HTR-8/SVneo (cell line): ENCODE data around the gene PTRH2.

Experiments
- DNase-seq: peaks from one replicate; pipeline ENCODE4 v3.0.0; 2011; ENCODE audit warnings: low spot score, mixed read lengths; ENCODE audit not compliant: insufficient read length
- FAIRE-seq: peaks from 2 replicates; lab custom pipeline; 2011; peaks lifted over from hg19 to GRCh38; lab: Jason Lieb, UNC

Gene PTRH2

DNA sequence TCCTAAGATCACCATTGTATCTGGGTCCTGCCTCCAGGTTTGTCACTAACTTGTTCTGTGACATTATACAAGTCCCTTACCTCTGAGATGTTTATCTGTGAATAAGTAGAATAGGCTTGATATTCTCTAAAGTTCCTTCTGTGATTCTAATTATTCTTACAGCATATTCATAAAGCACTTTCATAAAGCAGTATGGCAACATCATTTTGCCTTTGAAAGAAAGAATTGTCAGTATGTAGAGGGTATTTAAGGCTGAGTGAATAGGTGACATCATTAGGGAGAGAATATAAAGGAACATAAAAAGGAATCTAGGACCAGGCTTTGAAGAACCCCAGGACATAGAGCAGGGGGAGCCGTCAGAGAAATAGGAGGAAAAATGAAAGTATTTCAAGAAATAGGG lies 15.8 kb upstream of the PTRH2 start:
- DNase-seq = no peak
- FAIRE-seq = no peak

DNA sequence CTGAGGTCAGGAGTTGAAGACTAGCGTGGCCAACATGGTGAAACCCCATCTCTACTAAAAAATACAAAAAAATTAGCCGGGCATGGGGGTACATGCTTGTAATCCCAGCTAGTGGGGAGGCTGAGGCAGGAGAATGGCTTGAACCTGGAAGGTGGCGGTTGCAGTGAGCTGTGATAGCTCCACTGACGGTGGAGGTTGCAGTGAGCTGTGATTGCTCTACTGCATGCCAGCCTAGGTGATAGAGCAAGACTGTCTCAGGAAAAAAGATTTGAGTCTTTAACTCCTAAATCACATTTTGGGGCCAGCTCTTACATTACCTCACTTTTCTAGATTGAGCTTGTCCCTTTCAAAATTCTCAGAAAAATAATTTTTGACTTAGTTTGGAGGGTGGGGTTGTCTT lies 15.4 kb upstream of the PTRH2 start:
- FAIRE-seq (no peak), DNase-seq (no peak)

DNA sequence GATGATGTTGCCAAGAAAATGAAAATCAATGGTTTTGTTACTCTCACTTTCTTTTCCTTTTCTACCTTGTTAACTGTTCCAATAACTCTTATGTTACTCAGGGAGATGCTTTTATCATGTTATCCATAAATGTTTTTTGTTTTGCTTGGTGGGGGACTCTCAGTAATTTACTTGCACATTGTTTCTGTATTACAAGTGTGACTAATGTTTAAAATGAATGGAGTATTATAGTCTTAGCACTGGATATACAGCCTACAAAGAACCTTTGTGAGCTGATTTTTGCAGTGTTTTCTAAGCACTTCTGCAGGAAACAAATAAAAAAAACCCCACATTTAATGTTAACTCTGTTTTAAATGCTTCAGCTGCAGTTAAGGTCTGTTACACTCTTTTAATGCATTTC lies 12.3 kb upstream of the PTRH2 start:
- DNase-seq (no peak), FAIRE-seq (no peak)

DNA sequence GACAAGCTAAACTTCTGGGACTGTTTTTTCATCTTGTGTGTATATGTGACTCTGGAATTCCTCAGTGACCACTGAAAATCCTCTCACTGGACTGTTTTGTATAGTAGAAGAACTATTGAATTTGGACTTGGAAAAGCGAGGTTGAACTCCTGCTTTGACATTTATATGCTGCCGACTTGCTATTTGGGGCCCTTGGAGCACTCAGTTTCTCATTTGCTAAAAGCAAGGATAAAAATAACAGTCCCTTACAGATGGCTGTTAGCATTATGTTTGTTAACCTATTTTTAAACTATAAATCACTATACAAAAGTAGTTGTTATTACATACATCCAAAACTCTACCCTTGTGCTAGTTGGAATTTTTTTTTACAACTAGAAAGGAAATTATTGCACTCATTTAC lies 9.2 kb upstream of the PTRH2 start:
- no peak for FAIRE-seq

DNA sequence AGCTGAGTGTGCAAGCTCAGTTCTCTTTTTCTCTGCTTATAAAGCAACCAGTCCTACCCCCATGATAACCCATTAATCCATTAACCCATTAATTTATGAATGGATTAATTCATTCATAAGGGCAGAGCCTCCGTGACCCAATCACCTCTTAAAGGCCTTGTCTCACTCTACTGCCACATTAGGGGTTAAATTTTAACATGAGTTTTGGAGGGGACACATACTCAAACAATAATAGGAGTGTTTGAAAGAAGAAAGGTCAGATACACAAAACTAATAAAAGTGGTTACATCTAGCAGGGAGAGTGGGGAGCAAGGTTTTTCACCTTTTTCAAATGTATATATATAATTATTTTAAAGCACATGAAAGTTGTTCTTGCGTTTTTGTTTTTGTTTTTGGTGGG lies 7.0 kb upstream of the PTRH2 start:
- FAIRE-seq (no peak), DNase-seq (no peak)

More for the DNA sequence above, 9.2 kb upstream of the PTRH2 start:
- DNase-seq = no peak

DNA sequence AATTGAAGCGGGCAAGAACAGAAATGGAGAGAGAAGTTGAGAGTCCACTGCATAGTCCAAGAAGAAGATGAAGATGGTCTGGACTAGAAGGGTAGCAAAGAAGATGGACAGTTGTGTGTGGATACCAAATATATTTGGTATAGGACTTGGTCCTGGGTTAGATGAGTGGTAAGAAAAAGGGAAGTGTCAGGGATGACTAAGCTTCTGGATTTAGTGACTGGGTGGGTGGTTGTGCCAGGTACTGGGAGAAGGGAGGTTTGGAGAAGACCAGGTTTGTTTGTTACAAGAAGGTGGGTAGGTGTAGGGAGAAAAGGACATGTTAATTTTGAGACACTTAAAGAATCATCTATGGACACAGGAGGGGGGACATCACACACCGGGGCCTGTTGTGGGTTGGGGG lies 5.6 kb upstream of the PTRH2 start:
- DNase-seq = no peak

DNA sequence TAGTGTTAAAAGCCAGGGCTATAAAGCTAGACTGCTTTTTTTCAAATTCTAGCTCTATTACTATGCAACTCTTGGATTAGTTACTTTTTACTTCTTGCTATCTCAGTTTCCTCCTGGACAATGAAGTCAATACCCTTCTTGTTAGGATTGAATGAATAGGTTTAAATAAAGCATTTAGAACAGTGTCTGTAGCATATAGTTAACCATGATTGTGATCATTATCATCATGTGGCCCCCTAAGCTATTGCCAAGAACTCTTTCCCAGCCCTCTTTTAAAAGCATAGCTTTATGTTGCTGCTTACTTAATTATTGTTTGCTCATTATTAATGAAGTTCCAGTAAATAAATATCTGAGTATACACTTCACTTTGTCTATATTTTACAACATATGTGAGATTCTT lies 4.7 kb upstream of the PTRH2 start:
- FAIRE-seq (no peak), DNase-seq (no peak)

More for the DNA sequence above, 5.6 kb upstream of the PTRH2 start:
- no peak for FAIRE-seq

DNA sequence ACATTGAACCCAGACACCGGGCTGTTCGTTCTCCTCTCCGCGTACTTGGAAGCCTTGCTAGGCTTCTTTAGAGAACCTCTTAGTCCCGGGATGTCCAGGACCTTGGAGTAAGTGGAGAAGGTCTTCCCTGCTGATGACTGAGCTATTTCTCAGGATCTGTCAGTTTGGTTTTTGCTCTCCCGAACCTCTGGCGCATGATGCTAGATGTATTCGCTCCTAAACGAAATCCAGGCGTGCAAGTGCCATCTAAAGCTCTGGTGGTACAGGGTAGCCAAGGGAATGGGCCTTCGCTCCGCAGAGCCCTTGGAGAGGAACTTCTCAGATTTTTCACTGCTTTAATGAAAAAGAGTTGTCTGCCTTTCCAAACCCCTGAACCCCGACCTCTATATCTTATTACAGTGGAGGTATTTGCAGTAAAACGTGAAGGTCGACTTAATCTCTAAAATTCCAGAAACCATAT lies 771 bp upstream of the PTRH2 start:
- FAIRE-seq = peak; percentile 4
- no peak for DNase-seq

DNA sequence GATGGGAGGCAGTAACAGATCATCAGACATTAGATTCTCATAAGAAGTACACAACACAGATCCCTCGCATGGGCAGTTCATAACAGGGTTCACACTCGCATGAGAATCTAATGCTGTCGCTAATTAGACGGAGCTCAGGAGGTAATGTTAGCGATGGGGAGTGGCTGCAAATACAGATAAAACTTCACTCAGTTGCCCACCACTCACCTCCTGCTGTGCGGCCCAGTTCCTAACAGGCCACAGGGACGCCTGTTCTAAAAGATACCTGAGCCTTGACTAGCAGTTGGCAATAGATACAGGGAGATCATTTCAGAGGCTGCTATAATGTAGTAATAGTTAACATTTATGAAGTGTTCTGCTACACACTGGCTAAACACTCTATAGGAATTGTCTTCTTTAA lies 4.9 kb downstream of the PTRH2 start:
- no peak for DNase-seq
- FAIRE-seq = no peak

DNA sequence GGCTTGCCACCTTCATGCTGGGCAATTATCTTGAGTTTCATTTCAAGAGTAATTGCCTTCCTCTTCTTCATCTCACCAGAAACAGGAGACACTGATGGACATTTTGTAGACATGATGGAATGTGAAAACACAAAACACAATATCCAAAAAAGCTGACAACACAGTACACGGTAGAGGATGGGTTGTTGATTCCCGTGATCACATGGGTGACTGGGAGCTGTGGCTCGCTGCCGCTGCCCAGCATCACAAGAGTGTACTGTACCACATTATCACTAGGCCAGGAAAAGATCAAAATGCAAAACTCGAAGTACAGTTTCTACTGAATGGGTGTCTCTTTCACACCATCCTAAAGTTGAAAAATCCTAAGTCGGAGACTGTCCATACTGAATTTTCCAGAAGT lies 7.4 kb downstream of the PTRH2 start:
- FAIRE-seq (peak; percentile 42), DNase-seq (no peak)

DNA sequence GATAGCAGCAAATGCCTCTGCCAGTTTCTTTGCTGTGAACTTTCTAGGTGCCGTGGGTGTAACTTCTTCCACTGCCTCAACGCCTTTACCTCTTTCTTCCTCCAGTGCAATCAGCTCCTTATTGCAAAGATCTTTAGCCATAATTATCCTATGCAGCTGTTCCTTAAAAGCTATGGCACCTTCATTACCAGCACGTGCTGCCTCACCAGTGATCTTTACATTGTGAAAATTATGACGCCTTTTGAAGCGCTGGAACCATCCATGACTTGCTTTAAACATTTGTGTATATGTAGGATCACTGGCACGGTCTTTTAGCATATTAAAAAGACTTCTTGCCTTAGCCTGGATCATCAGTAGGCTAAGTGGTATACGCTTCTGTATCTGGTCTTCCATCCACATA lies 8.0 kb downstream of the PTRH2 start:
- FAIRE-seq (no peak), DNase-seq (no peak)

DNA sequence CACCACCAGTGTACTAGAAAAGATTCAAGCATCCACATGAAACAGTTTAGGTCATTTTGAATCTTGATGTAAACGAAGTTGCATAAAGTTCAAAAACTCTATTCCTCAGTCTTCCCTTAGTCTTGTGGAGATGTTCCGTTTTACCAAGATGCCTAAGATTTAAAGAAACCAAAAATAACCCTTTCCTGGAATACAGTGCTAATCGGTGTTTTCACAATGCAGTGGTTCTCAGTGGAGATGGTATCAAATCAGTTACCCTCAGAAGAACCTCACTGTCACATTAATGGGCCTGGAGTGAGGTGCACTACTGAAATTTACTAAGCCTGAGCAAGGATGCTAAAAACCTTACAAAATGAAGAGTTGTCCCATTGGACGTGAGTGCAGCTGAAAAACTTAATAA lies 9.1 kb downstream of the PTRH2 start:
- no peak for FAIRE-seq
- no peak for DNase-seq

DNA sequence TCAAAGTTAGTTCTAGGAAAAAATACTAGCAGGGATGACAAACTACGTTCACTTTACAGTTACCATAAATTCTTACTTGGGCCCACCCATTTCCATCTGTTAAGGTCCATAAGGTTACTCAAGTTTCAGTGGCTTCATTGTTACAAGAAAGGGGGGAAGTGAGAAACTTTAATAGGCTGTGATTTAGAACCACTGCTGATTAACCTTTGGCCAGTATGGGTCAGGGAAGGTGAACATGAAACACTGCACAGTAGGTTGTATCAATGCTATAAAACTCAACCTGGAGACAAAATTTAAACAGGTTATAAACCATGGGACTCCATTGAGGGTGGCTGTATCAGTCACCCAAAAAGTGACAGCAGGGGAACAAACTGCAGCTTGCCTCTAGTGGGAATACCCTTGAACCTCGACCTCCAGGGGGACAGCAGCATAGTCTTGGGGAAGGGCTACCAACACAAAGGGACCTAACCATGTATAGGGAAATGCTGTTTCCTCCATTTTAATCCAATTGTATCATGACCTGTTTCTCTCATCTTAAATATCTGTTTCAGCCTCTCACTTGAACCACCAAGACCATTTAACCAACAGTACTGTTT lies 10.4 kb downstream of the PTRH2 start:
- FAIRE-seq (no peak), DNase-seq (no peak)

DNA sequence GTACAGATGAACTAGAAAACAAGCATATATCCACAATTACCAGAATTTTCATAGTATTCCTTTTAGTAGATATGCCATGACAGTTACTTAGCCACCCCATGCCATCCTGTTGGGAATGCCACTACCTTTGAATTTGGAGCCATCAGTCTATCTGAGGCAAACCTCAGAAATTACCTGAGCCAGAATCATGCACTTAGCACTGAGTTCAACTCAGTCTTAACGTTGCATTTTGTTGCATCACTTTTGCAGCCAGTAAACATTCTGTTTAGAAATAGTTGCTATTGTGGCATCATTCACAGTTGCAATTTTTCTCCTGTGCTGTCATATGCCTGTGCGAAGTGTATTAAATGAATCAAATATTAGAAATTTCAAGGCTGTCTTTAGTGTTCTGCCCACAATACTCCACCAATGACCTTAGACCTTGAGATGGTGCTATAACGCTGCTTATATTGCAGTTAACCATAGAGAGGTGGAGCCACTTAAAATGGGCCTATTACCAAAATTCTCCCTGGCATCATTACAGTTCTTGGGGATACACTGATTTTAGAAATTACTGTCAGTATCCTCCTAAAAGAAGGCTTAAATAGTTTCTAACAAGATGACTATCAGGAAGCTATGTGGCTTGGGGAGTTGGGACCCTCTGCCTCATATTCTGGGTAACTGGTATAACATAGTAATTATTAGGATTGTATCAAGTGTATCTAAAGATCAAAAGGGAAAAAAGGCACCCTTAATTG lies 11.1 kb downstream of the PTRH2 start:
- DNase-seq = no peak
- FAIRE-seq = no peak

DNA sequence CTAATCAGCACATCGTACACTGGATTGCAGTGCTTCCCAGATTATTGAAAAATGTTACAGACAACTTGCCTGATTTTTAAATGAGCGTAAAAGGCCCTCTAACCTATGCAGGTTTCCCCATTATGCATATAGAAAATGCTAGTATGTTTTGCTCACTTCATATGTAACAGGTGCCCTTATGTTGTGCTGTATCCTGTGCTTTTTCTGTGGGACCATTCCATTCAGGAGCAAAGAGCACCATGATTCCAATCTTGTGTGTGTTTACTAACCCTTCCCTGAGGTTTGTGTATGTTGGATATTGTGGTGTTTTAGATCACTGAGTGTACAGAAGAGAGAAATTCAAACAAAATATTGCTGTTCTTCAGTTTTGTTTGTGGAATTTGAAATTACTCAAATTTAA lies 12.9 kb downstream of the PTRH2 start:
- FAIRE-seq = no peak
- DNase-seq = no peak

DNA sequence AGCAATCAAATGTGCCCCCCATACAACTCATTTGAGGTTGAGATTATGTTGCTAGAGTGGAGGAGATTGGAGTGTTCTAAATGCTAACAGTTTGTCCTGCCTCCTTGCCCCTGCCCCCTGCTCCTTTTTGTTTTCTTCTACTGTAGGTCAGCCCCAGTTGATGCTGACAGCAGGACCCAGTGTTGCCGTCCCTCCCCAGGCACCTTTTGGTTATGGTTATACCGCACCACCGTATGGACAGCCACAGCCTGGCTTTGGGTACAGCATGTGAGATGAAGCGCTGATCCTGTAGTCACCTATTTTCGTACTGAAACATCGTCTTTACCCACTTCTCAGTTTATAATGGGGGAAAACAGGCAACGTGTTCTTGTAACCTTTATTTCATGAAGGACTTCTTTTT lies 13.6 kb downstream of the PTRH2 start:
- no peak for DNase-seq
- FAIRE-seq = no peak

DNA sequence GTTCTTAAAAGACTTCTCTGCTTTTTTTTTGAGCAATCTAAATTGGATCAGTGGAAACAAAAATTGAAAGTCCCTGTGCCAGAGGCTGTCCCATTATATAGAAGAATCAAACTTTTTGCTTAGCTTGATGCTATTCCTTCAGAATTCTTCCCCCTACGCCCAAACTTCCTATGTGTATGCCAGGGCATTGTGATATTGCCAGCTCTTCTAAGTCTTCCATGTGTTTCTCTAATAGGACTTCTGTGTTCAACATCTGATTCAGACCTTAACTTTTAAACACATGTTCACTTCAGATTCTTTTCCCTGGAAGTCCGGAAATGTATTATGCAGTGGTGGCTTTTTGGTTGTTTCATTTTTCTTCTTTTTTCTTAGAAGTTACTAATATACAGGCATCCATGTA lies 18.7 kb downstream of the PTRH2 start:
- FAIRE-seq (no peak), DNase-seq (no peak)

DNA sequence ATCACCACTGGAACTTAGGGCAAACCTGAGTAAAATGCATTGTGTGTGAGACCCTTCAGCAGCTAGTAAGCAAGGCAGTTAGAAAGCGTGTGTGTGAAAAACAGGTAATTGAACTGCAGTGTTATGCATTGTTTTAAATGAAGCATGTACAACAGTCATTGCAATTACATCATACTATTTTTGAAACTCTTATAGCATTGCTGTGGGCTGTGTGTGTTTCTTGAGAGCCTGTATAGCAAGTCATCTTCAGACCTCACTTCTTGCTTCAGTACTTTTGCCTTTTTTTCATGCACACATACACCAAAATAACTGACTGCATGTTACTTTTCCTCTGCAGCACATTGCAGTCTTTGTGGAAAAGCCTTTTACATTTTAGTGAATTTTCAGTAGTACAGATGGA lies 19.2 kb downstream of the PTRH2 start:
- DNase-seq = no peak

DNA sequence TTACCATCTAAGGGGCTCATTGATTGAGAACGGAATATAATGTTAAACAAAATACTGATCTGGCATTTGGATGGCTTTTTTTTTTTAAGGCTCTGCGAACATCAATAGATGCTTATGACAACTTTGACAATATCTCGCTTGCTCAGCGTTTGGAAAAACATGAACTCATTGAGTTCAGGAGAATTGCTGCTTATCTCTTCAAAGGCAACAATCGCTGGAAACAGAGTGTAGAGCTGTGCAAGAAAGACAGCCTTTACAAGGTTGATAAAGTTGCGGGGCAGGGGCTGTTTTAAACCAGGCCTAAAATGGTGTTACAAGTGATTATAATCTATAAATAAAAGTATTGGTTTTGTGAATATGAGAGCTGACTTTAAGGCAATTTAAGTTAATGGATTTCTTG lies 22.3 kb downstream of the PTRH2 start:
- DNase-seq (no peak), FAIRE-seq (no peak)

More for the DNA sequence above, 19.2 kb downstream of the PTRH2 start:
- no peak for FAIRE-seq

DNA sequence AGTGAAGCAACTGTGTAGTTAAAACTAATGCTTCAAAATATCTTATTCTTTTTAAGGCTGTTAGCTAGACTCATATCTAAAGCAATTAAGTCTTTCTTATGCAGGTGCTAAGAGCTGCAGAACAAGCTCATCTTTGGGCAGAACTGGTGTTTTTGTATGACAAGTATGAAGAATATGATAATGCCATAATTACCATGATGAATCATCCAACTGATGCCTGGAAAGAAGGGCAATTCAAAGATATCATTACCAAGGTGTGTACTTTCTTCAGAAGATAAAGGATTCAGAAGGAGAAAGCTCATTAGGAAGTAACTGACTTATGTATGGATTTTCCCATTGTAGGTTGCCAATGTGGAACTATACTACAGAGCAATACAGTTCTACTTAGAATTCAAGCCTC lies 23.9 kb downstream of the PTRH2 start:
- no peak for DNase-seq
- FAIRE-seq = peak; percentile 28

DNA sequence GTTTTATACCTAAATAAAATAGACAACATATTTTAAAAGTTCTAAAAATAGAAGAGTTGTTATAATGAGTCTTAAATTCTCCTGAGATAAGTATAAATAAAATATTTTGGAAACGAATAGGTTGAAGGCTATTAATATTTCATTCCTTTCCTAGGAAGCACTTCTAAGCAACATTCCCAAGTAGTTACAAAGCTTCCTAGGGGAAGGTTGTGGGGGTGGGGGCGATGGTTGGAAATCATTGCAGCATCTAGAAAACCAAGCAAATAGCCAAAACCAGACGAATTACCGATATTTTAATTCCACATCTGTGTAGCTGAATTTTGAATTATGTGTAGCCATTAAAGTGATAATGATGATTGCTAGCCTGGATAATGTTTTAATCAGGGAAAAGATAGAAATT lies 26.9 kb downstream of the PTRH2 start:
- FAIRE-seq = no peak
- no peak for DNase-seq

DNA sequence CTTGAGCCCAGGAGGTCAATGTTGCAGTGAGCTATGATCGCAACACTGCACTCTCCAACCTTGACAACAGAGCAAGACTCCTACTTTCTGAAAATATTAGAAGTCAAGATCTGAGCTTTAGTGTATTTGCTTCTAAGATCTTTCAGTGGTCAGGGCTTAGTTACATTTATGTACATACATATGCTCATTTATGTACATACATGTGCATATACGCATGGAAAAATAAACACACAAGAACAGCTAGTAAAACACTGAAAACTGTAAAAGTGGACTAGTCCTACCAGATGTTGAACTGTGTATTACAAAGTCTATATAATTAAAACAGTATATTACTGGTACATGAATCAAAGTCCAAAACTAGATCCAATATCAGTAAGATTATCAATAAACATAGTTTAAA lies 28.3 kb downstream of the PTRH2 start:
- FAIRE-seq (no peak), DNase-seq (no peak)
